Vagina (tissue), 2 donors: ENCODE results near the gene ZNF831.

Source experiments
- CTCF ChIP-seq, 3 experiments: fragments of 450-650 bp in 2 of 3; fragments of 200-600 bp in 1 of 3; sonication (generic) in 1 of 3; IDR thresholded peaks; one replicate each; pipeline ENCODE4 v1.5.1; 2017 to 2019; ENCODE audit warnings: antibody characterized with exemption in 3 of 3, mild to moderate bottlenecking in 2 of 3, moderate library complexity in 2 of 3
- POLR2A ChIP-seq, 2 donors: fragments of 450-650 bp; IDR thresholded peaks; one replicate each; pipeline ENCODE4 v1.6.1; 2017; ENCODE audit warnings: antibody characterized with exemption in 2 of 2, mild to moderate bottlenecking in 2 of 2, moderate library complexity in 2 of 2
- POLR2AphosphoS5 ChIP-seq, 2 donors: sonication (generic); formaldehyde crosslinking; IDR thresholded peaks; one replicate each; pipeline ENCODE4 v1.9.0; 2017; ENCODE audit warnings: antibody characterized with exemption in 2 of 2, mild to moderate bottlenecking in 2 of 2, low read depth in 1 of 2; ENCODE audit not compliant: insufficient read depth in 1 of 2

- TF ChIP-seq CTCF (IDR thresholded peaks at IDR 0.05) (no peak), POLR2A (IDR thresholded peaks at IDR 0.05) (no peak), POLR2AphosphoS5 (IDR thresholded peaks at IDR 0.05; ENCODE audit: insufficient read depth in 1 of 2, low read depth in 1 of 2) (no peak)
Observed at GRCh38 chr20:59178983-59179595, 15.5 kb downstream of the ZNF831 start.
